Measurements from ENCODE around the gene ABHD12.
"Not testable (repeated sequence)": the region's sequence is repeated elsewhere in the genome, so short reads cannot be mapped to it uniquely, and the experiment has no call there.

Gene ABHD12

DNA sequence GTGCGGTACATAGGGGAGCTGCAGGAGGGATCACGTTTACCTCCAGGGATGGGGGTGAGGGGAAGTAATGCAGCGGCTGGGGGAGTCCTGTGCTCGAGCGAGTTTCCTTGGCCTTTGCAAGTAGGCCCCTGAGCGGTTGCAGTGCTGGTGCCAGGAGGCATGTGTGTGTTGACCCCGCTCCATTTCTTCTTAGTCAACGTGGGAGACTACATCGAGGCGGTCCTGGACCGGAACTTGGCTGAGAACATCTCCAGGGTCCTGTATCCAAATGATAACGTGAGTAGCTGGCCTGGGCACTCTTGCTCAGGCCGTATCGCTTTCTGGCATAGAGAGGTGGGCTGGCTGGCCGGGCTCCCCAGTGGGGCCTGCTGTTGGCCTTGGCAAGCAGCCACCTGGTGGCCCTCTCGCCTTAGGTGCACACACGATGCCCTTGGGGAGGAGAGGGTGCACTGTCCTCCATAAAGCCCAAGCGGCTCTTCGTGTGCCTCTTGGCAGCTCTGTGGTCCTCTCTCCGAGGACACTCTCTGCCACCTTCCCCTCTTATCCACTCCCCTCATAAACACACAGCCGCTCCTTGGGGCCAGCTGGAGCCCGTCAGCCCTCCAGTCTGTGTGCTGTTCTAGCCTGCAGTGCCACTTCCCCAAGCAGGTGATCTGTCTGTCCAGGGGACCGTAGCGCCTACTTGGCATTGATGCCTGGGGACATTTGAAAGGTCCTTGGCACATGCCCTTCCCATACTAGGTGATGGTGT lies 113.4 kb downstream of the ABHD12 start:
- no peak for DNase-seq (ENCODE audit: low spot score)

- DNase-seq (ENCODE audit: low spot score): no peak
These were observed 114.0 kb downstream of the ABHD12 start for GRCh38 chr20:25276533-25277050.

GRCh38 chr20:25275813-25276532 lies 114.7 kb downstream of the ABHD12 start:
- DNase-seq (ENCODE audit: low spot score): no peak

GRCh38 chr20:25274891-25275812 lies 115.5 kb downstream of the ABHD12 start:
- no peak for DNase-seq (ENCODE audit: low spot score)

GRCh38 chr20:25274481-25274880 lies 116.2 kb downstream of the ABHD12 start:
- no peak for DNase-seq (ENCODE audit: low spot score)

DNA sequence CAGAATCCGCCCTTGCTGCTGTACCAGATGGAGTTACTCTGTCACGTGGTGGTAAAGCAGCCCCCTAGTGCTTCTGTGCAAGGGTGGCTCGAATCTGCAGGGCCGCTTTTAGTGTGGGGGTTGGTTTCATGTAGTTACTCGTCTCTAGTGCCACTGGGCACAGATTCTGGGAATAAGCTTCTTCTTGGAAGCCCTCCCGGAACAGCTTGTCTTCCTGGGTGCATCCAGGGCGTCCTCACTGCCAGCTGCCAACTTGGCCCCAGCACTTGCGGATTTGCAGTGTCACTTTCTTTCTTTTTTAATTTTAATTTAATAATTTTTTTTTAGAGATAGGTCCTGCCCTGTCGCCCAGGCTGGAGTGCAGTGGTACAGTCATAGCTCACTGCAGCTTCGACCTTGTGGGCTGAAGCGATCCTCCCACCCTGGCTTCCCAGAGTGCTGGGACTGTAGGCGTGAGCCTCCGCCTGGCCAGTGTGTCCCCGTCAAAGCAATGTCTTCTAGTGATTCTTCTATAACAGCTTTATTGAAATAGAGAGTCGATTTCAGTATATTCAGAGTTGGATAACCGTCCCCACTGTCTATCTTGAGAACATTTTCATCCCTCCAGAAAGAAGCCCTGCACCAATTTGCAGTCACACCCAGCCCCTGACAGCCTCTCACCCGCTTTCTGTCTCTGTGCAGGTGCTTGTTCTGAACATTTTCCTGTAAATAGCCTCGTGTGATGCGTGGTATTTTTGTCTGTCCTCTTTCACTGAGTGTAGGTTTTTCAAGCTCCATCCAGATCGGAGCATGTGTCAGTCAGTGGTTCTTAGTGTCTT lies 116.9 kb downstream of the ABHD12 start:
- peak; percentile 78 for DNase-seq (ENCODE audit: low spot score)

- peak; percentile 65 for DNase-seq (ENCODE audit: low spot score)
These were observed 117.6 kb downstream of the ABHD12 start for GRCh38 chr20:25273046-25273445.

- no peak for DNase-seq (ENCODE audit: low spot score)
These were observed 118.2 kb downstream of the ABHD12 start for GRCh38 chr20:25272223-25273000.

GRCh38 chr20:25271486-25272222 lies 119.0 kb downstream of the ABHD12 start:
- DNase-seq (ENCODE audit: low spot score): no peak

GRCh38 chr20:25270829-25271251 lies 119.8 kb downstream of the ABHD12 start:
- DNase-seq (ENCODE audit: low spot score): no peak

GRCh38 chr20:25269833-25270170 lies 120.8 kb downstream of the ABHD12 start:
- no peak for DNase-seq (ENCODE audit: low spot score)

DNA sequence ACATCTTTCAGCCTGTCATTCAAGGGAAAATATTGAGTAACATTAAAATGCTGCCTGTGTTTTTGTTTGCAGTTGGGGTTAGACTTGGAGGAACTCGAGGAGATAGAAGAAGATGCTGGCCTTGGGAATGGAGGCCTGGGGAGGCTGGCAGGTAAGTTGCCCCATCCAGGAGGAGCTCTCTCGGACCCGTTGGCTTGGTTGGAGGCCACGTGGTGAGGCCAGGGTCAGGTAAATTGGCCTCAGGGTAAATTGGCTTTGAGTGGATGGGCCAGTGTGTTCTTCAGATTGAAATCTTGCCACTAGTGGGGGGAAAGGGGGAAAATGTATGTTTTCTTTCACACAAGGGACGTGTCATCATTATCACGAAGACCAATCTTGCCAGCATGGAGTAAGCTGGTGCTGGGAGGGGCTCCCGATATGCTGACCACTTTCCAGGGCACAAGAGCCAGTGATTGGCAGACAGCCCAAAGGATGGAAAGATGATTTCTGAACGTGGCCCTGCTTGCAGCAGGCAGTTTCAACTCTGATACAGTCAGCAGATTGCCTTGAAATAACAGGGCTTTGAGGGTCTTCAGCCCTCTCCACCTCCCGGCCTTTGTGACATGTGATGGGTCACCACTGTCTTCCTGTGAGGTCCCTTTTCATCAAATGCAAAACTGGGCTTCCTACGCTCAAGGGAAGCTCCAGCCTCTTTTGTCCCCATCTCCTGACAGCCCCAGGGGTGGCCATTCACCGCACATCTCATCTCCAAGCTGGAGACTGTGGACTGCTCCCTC lies 121.4 kb downstream of the ABHD12 start:
- no peak for DNase-seq (ENCODE audit: low spot score)

- not testable (repeated sequence) for DNase-seq (ENCODE audit: low spot score)
These were observed 129.7 kb downstream of the ABHD12 start for GRCh38 chr20:25260770-25261437.

DNA sequence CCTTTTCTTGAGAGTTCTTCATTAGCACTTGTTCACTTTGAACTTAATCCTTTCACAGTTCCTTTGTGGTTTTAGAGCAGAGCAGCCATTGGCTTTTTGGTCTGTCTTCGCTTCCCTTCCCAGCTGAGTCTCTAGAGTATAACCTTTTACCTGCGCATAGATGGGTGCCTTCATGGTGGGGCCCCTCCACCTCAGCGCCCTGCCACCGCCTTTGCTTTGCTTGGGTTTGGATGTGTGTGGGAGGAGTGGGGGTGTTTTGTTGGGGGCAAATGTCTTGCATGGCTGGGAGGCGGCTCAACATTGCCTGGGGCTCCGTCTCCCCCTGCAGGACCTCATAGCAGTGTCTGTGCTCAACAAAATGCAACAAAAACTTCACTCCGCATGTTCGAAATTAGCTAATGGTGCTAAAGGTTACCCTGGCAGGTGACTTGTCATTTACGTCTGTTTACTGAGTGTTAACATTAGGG lies 130.8 kb downstream of the ABHD12 start:
- DNase-seq (ENCODE audit: low spot score): no peak

DNA sequence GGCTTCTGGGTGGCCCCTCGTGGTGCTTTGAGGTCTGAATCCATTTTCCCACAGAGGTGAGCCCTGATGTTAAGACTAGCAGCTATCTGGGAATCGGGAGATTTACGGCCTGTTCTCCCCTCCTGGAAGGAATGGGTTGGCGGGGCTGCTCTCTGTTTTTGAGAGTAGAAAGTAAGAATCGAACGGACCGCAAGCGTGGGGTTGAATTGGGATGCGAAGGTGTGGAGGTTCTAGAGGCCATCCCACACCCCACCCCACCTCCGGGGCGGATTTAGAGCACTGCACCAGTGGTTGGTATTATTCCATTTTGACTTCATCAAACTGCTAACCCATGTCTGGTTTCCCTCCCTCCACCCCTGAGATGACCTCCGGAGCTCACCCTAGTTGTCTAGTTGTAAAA lies 131.3 kb downstream of the ABHD12 start:
- DNase-seq (ENCODE audit: low spot score): no peak

- DNase-seq (ENCODE audit: low spot score): no peak
These were observed 131.8 kb downstream of the ABHD12 start for GRCh38 chr20:25258828-25259227.

DNA sequence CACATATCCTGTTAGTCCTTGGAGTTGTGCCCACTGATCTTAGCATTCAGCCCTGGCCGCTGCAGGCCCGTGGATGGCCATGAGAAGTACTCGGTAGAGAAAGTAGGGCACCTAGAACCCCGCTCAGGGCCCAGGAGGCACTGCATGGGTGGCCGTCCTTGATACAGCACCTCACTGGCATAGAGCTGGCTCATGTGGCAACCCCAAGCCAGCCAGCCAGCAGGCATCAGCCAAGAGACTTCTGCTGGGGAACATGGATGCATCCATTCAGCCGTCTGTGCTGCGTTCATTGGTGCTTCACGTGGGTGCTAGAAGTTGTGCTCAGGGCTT lies 132.2 kb downstream of the ABHD12 start:
- no peak for DNase-seq (ENCODE audit: low spot score)

GRCh38 chr20:25257756-25258475 lies 132.7 kb downstream of the ABHD12 start:
- DNase-seq (ENCODE audit: low spot score): no peak
